Nephron progenitor cell (in vitro differentiated cells): ENCODE measurements around the gene SYT1.

ENCODE experiments used
- DNase-seq: peaks from one replicate; pipeline ENCODE4 v3.0.0; 2021
- H3K27ac Mint-ChIP-seq: 2 replicates; pipeline ENCODE4 v1.8.0; 2021; ENCODE audit warnings: mild to moderate bottlenecking, moderate library complexity, mixed read lengths
- H3K27me3 Mint-ChIP-seq: 2 replicates; pipeline ENCODE4 v1.8.0; 2021; ENCODE audit warnings: mild to moderate bottlenecking, low read depth, mixed read lengths; ENCODE audit not compliant: poor library complexity
- H3K36me3 Mint-ChIP-seq: 2 replicates; pipeline ENCODE4 v1.8.0; 2021; ENCODE audit warnings: low read depth, mixed read lengths
- H3K4me1 Mint-ChIP-seq: 2 replicates; pipeline ENCODE4 v1.8.0; 2021; ENCODE audit warnings: mixed read lengths
- H3K4me3 Mint-ChIP-seq: 2 replicates; pipeline ENCODE4 v1.8.0; 2021; ENCODE audit warnings: mild to moderate bottlenecking, moderate library complexity, mixed read lengths
- H3K9me3 Mint-ChIP-seq: 2 replicates; pipeline ENCODE4 v1.8.0; 2021; ENCODE audit warnings: mild to moderate bottlenecking, moderate library complexity, mixed read lengths
- CTCF ChIP-seq: fragments of 200-600 bp; sonication (generic); IDR thresholded peaks from 2 replicates; pipeline ENCODE4 v1.5.0; 2021; ENCODE audit warnings: antibody characterized with exemption

The SYT1 gene

DNA sequence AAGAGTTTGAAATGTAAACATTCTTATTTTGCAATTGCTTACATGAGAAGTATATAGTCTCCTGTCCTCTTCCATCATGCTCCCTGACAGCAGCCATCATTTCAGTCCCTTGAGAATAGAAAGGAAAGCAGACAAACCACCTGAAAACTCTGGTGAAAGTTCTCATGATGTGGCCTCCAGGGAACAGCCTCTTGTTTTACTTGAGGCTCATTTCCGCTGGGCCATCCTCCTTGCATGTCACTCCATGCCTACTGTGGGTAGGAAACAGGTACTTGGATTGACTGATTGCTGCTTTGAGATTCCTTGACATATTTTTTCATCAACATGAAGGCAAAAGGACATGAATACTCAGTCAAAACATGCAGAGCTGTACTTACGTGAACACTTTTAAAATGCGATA lies 6.0 kb downstream of the SYT1 start:
- no peak for DNase-seq
- Mint-ChIP-seq H3K4me1 (peaks cover 43% of the 10 kb centered on the region), H3K4me3 (no peak overlapping the region), H3K27me3 (no peaks in the 10 kb centered on the region), H3K36me3 (no peaks in the 10 kb centered on the region), H3K9me3 (no peaks in the 10 kb centered on the region), H3K27ac (no peak overlapping the region)
- TF ChIP-seq CTCF: no peak

DNA sequence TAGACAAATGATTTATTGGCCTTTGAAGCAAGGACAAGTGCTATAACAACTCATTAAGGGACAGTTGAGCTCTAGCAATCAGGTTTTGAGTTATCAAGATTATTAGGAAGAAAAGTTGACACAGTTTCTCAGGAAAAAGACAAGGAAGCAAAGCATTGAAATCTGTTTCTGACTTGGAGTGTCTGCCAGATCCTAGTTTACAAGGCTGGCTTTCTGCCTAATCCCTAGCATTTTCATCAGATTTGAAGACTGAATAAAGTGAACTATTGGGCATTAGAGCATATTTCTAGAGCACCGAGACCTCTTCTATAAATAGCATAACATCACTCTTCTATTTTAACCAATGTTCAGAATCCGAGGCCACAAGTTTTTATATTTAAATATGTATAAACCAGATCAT lies 7.0 kb downstream of the SYT1 start:
- H3K27ac Mint-ChIP-seq: no peak overlapping the region
- no peak overlapping the region for H3K4me3 Mint-ChIP-seq
- H3K9me3 Mint-ChIP-seq: no peaks in the 10 kb centered on the region
- no peaks in the 10 kb centered on the region for H3K36me3 Mint-ChIP-seq
- no peaks in the 10 kb centered on the region for H3K27me3 Mint-ChIP-seq
- no peak for DNase-seq
- peaks cover 32% of the 10 kb centered on the region for H3K4me1 Mint-ChIP-seq
- TF ChIP-seq CTCF: no peak

GRCh38 chr12:78878459-78878858 lies 13.9 kb downstream of the SYT1 start:
- no peak overlapping the region for H3K27ac Mint-ChIP-seq
- no peak overlapping the region for H3K4me3 Mint-ChIP-seq
- H3K9me3 Mint-ChIP-seq: no peaks in the 10 kb centered on the region
- H3K36me3 Mint-ChIP-seq: peaks cover 21% of the 10 kb centered on the region
- no peak for DNase-seq
- no peaks in the 10 kb centered on the region for H3K27me3 Mint-ChIP-seq
- peaks cover 5% of the 10 kb centered on the region for H3K4me1 Mint-ChIP-seq
- no peak for TF ChIP-seq CTCF

GRCh38 chr12:78878866-78879265 lies 14.3 kb downstream of the SYT1 start:
- Mint-ChIP-seq H3K9me3 (no peaks in the 10 kb centered on the region), H3K36me3 (peaks cover 21% of the 10 kb centered on the region), H3K4me3 (no peak overlapping the region), H3K27me3 (no peaks in the 10 kb centered on the region), H3K4me1 (peaks cover 5% of the 10 kb centered on the region), H3K27ac (no peak overlapping the region)
- no peak for DNase-seq
- no peak for TF ChIP-seq CTCF

DNA sequence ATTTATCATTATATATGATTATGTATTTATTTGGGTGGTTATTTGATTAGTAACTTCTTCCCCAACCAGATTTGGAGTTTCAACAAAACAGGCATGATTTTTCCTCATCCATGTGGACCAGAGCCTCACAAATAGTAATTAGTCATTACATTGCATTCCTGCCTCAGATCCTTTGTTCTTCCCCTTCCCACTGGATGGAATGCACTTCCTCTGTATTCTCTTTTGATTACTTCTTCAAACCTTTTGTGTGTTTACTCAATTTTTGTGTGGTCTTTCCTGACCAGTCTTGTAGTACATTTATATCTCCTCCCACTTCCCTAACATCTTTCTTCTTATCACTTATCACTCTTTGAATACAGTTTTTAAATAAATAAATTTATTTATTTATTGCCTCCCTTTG lies 15.5 kb downstream of the SYT1 start:
- H3K36me3 Mint-ChIP-seq: peaks cover 21% of the 10 kb centered on the region
- H3K4me1 Mint-ChIP-seq: peaks cover 5% of the 10 kb centered on the region
- no peak for DNase-seq
- H3K27ac Mint-ChIP-seq: no peak overlapping the region
- no peaks in the 10 kb centered on the region for H3K27me3 Mint-ChIP-seq
- no peaks in the 10 kb centered on the region for H3K9me3 Mint-ChIP-seq
- no peak for TF ChIP-seq CTCF
- no peak overlapping the region for H3K4me3 Mint-ChIP-seq

GRCh38 chr12:78881685-78882084 lies 17.1 kb downstream of the SYT1 start:
- Mint-ChIP-seq H3K4me3 (no peak overlapping the region), H3K9me3 (no peaks in the 10 kb centered on the region), H3K4me1 (peaks cover 5% of the 10 kb centered on the region), H3K27me3 (no peaks in the 10 kb centered on the region), H3K36me3 (peaks cover 21% of the 10 kb centered on the region), H3K27ac (no peak overlapping the region)
- no peak for DNase-seq
- no peak for TF ChIP-seq CTCF
